ENCODE data around the gene HCST.

DNA sequence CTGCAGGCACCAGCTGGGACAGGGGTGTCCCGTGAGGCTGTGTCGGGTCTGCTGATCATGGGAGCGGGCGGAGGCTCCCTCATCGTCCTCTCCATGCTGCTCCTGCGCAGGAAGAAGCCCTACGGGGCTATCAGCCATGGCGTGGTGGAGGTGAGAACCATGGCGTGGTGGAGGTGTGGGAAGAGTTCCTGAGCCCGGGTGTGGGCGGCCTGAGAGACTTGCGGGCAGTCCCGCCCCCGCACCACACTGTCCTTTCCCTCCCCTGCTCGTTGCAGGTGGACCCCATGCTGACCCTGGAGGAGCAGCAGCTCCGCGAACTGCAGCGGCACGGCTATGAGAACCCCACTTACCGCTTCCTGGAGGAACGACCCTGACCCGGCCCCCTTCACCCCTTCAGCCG is 23.3 kb upstream of the HCST start:
- TF ChIP-seq, protein P1, sequence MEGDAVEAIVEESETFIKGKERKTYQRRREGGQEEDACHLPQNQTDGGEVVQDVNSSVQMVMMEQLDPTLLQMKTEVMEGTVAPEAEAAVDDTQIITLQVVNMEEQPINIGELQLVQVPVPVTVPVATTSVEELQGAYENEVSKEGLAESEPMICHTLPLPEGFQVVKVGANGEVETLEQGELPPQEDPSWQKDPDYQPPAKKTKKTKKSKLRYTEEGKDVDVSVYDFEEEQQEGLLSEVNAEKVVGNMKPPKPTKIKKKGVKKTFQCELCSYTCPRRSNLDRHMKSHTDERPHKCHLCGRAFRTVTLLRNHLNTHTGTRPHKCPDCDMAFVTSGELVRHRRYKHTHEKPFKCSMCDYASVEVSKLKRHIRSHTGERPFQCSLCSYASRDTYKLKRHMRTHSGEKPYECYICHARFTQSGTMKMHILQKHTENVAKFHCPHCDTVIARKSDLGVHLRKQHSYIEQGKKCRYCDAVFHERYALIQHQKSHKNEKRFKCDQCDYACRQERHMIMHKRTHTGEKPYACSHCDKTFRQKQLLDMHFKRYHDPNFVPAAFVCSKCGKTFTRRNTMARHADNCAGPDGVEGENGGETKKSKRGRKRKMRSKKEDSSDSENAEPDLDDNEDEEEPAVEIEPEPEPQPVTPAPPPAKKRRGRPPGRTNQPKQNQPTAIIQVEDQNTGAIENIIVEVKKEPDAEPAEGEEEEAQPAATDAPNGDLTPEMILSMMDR (IDR thresholded peaks at IDR 0.05): no peak
- TF ChIP-seq POLR2AphosphoS5 (IDR thresholded peaks at IDR 0.05): no peak
